OCI-LY7 (cell line): Measurements from ENCODE around the gene MET. TPM values are rescaled to one million over a fixed set of nuclear protein-coding genes. Genes with fewer than 3 reads are reported as not detected.

ENCODE experiments used
- BruUV-seq: library from RNA; stranded (reverse); fragments of 400-500 nt; replicated peaks from 2 replicates; lab custom pipeline; 2021; lab: Mats Ljungman, UMichigan
- CTCF ChIA-PET: fragments of 300-600 bp; sonication (Branson Sonifier 250); formaldehyde crosslinking; loops from one replicate; lab custom pipeline; 2022; ENCODE audit warnings: antibody characterized with exemption; ENCODE audit not compliant: unreplicated experiment; lab: Charles Lee
- POLR2A ChIA-PET: fragments of 300-600 bp; sonication (Branson Sonifier 250); formaldehyde crosslinking; loops from one replicate; lab custom pipeline; 2022; ENCODE audit warnings: antibody characterized with exemption; lab: Charles Lee
- DNase-seq: peaks from one replicate; pipeline ENCODE4 v3.0.0-alpha.2; 2015; ENCODE audit warnings: low spot score
- H2AFZ ChIP-seq: fragments of 200-600 bp; sonication (generic), shearing (Covaris generic); 2 replicates; pipeline ENCODE4 v1.6.1; 2014; ENCODE audit warnings: mild to moderate bottlenecking, antibody characterized with exemption, low read length, moderate library complexity
- H3K27ac ChIP-seq: fragments of 200-600 bp; sonication (generic); 2 replicates; pipeline ENCODE4 v1.5.1; 2014; ENCODE audit warnings: mixed run types, low read depth, mild to moderate bottlenecking, moderate library complexity, low read length, inconsistent platforms; ENCODE audit not compliant: poor library complexity, severe bottlenecking
- H3K36me3 ChIP-seq: fragments of 200-600 bp; sonication (generic); 2 replicates; pipeline ENCODE4 v1.6.1; 2014; ENCODE audit warnings: mild to moderate bottlenecking, antibody characterized with exemption, low read length, moderate library complexity, mixed read lengths; ENCODE audit not compliant: insufficient read depth
- H3K4me1 ChIP-seq: fragments of 200-600 bp; sonication (generic); 2 replicates; pipeline ENCODE4 v1.5.1; 2014; ENCODE audit warnings: mild to moderate bottlenecking, low read length; ENCODE audit not compliant: insufficient read depth, poor library complexity, severe bottlenecking
- H3K4me2 ChIP-seq: fragments of 200-600 bp; sonication (generic); 2 replicates; pipeline ENCODE4 v1.6.1; 2014; ENCODE audit warnings: mild to moderate bottlenecking, low read length
- H3K4me3 ChIP-seq: fragments of 200-600 bp; sonication (generic); 2 replicates; pipeline ENCODE4 v1.5.1; 2014; ENCODE audit warnings: mild to moderate bottlenecking, low read depth, low read length; ENCODE audit not compliant: poor library complexity, severe bottlenecking
- H3K79me2 ChIP-seq: fragments of 200-600 bp; sonication (generic); 2 replicates; pipeline ENCODE4 v1.6.1; 2016; ENCODE audit warnings: low read depth, mild to moderate bottlenecking, low read length, moderate library complexity, mixed read lengths; ENCODE audit not compliant: insufficient read depth
- H3K9me2 ChIP-seq: fragments of 200-600 bp; sonication (generic); 2 replicates; pipeline ENCODE4 v1.6.1; 2016; ENCODE audit warnings: mild to moderate bottlenecking, low read length, mixed read lengths; ENCODE audit not compliant: insufficient read depth
- H3K9me3 ChIP-seq: fragments of 200-600 bp; sonication (generic); 2 replicates; pipeline ENCODE4 v1.6.1; 2014; ENCODE audit warnings: mild to moderate bottlenecking, mixed run types, low read length, mixed read lengths
- H4K20me1 ChIP-seq: fragments of 200-600 bp; sonication (generic); 2 replicates; pipeline ENCODE4 v1.6.1; 2014; ENCODE audit warnings: mild to moderate bottlenecking, antibody characterized with exemption, low read length, moderate library complexity, mixed read lengths; ENCODE audit not compliant: insufficient read depth
- CTCF ChIP-seq: fragments of 200-600 bp; sonication (generic); conservative IDR thresholded peaks from 2 replicates; pipeline ENCODE4 v1.5.1; 2014; ENCODE audit warnings: mild to moderate bottlenecking, antibody characterized with exemption, low read length, moderate library complexity, mixed read lengths
- EZH2phosphoT487 ChIP-seq: fragments of 200-600 bp; sonication (generic); IDR thresholded peaks from 2 replicates; pipeline ENCODE4 v1.6.1; 2018; ENCODE audit warnings: low read depth, borderline replicate concordance, mild to moderate bottlenecking, mixed run types, antibody characterized with exemption, low read length, moderate library complexity, mixed read lengths
- intact Hi-C: fragments of 100-400 bp; cut with micrococcal nuclease; formaldehyde crosslinking; loops from one replicate; pipeline ENCODE4 v1.10.0; 2022; ENCODE audit not compliant: unreplicated experiment
- total RNA-seq, 2 experiments: library from RNA; depleted of rRNA in 1 of 2; stranded (reverse); fragments of >200 nt in 1 of 2; shearing (Covaris generic) in 1 of 2; gene quantifications; 2 replicates each; pipeline ENCODE4 v1.2.3, GENCODE V29; 2014 to 2022

Gene MET
- total RNA-seq, 2 experiments from 2014 or later, result not detected

- H3K27ac ChIP-seq, result no peak overlapping the region
- ChIA-PET POLR2A (no interaction called here), CTCF (no interaction called here)
- no peaks in the 10 kb centered on the region for H3K36me3 ChIP-seq
- H3K4me3 ChIP-seq, result no peak overlapping the region
- intact Hi-C loops, result no loop called here
- DNase-seq, result no peak
- no peaks in the 10 kb centered on the region for H3K4me1 ChIP-seq
- H3K4me2 ChIP-seq, result no peak overlapping the region
- H3K9me3 ChIP-seq, result no peaks in the 10 kb centered on the region
- no peak overlapping the region for H2AFZ ChIP-seq
- TF ChIP-seq CTCF (no peak), EZH2phosphoT487 (no peak)
- no TSS peak for BruUV-seq
- H4K20me1 ChIP-seq, result no peaks in the 10 kb centered on the region
- no peaks in the 10 kb centered on the region for H3K79me2 ChIP-seq
- H3K9me2 ChIP-seq, result no peaks in the 10 kb centered on the region
These were observed 126.2 kb downstream of the MET start for GRCh38 chr7:116798232-116798631.

DNA sequence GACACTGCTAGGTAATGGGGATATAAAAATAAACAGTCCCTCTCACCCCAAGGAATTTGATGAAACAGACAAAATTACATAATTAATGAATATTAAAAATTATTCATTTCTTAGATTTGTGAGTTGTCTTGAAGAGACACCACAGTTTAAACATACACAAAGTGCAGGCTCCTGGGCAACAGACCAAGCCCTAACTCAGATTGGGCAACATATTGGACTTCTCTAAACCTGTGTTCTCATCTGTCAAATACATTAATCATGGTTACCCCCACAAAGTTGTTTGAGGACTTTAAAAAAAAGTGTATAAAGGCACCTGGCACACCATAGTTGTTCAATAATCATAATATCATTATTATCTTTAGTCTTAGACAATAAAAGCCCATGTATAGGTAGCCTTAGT lies 127.9 kb downstream of the MET start:
- H3K9me3 ChIP-seq, result no peaks in the 10 kb centered on the region
- H3K36me3 ChIP-seq, result no peaks in the 10 kb centered on the region
- no peak overlapping the region for H3K4me3 ChIP-seq
- BruUV-seq, result no TSS peak
- TF ChIP-seq CTCF (no peak), EZH2phosphoT487 (no peak)
- intact Hi-C loops, result no loop called here
- ChIA-PET POLR2A (no interaction called here), CTCF (no interaction called here)
- no peaks in the 10 kb centered on the region for H4K20me1 ChIP-seq
- H2AFZ ChIP-seq, result no peak overlapping the region
- H3K9me2 ChIP-seq, result no peaks in the 10 kb centered on the region
- H3K79me2 ChIP-seq, result no peaks in the 10 kb centered on the region
- H3K4me2 ChIP-seq, result no peak overlapping the region
- no peak overlapping the region for H3K27ac ChIP-seq
- no peaks in the 10 kb centered on the region for H3K4me1 ChIP-seq
- DNase-seq, result no peak

GRCh38 chr7:116800594-116800993 lies 128.6 kb downstream of the MET start:
- DNase-seq, result no peak
- TF ChIP-seq CTCF, result no peak
- TF ChIP-seq EZH2phosphoT487, result no peak
- H3K4me2 ChIP-seq, result no peak overlapping the region
- no peaks in the 10 kb centered on the region for H3K36me3 ChIP-seq
- ChIA-PET POLR2A (no interaction called here), CTCF (no interaction called here)
- H3K4me1 ChIP-seq, result no peaks in the 10 kb centered on the region
- no peaks in the 10 kb centered on the region for H3K9me2 ChIP-seq
- H3K4me3 ChIP-seq, result no peak overlapping the region
- H4K20me1 ChIP-seq, result no peaks in the 10 kb centered on the region
- H3K9me3 ChIP-seq, result no peaks in the 10 kb centered on the region
- H2AFZ ChIP-seq, result no peak overlapping the region
- H3K27ac ChIP-seq, result no peak overlapping the region
- intact Hi-C loops, result no loop called here
- no peaks in the 10 kb centered on the region for H3K79me2 ChIP-seq
- no TSS peak for BruUV-seq
